SK-N-SH (cell line): ENCODE data around the gene CRYBG2. TPM values are rescaled to one million over a fixed set of nuclear protein-coding genes. Genes with fewer than 3 reads are reported as not detected.
A peak's percentile ranks its signal among the peaks of the same experiment; 100 is the strongest.

ENCODE experiments used
- CTCF ChIA-PET: fragments of 300-600, 350-600 bp; formaldehyde crosslinking; extraction: SDS; loops from one replicate; lab custom pipeline; 2021; lab: Yijun Ruan, JAX
- POLR2A ChIA-PET: fragments of 350-600 bp; sonication (Branson Sonifier 250); formaldehyde crosslinking; extraction: SDS; loops from one replicate; lab custom pipeline; 2020; ENCODE audit warnings: antibody characterized with exemption, inconsistent platforms; lab: Yijun Ruan, JAX
- DNase-seq: peaks from one replicate; pipeline ENCODE4 v3.0.0; 2012
- H2AFZ ChIP-seq: fragments of 200-600 bp; sonication (generic); 2 replicates; pipeline ENCODE4 v1.8.1; 2016; ENCODE audit warnings: antibody characterized with exemption, mild to moderate bottlenecking, low read depth
- H3F3A ChIP-seq: fragments of 200-600 bp; sonication (generic); replicated peaks from 2 replicates; pipeline ENCODE3; 2016; ENCODE audit warnings: antibody characterized with exemption, mild to moderate bottlenecking; ENCODE audit not compliant: insufficient read depth
- H3K27ac ChIP-seq, 2 experiments: fragments of 200-500 bp in 1 of 2; fragments of 200-600 bp in 1 of 2; sonication (Bioruptor generic) in 1 of 2; sonication (generic), shearing (Covaris generic) in 1 of 2; 2 replicates each; pipeline versions ENCODE4 v1.5.1 to v1.6.1; 2014 to 2016; ENCODE audit warnings: low read depth in 2 of 2, inconsistent platforms in 1 of 2, low read length in 1 of 2, mild to moderate bottlenecking in 1 of 2, mixed read lengths in 1 of 2
- H3K27me3 ChIP-seq: fragments of 200-600 bp; sonication (generic), shearing (Covaris generic); 2 replicates; pipeline ENCODE4 v1.6.1; 2016; ENCODE audit warnings: mixed run types; ENCODE audit not compliant: insufficient read depth
- H3K36me3 ChIP-seq, 2 experiments: fragments of 200-500 bp in 1 of 2; fragments of 200-600 bp in 1 of 2; sonication (Bioruptor generic) in 1 of 2; sonication (generic) in 1 of 2; replicated peaks in 1 of 2; 2 replicates each; pipeline versions ENCODE3 to v1.5.1; 2014 to 2016; ENCODE audit warnings: low read length in 1 of 2, mild to moderate bottlenecking in 1 of 2; ENCODE audit not compliant: insufficient read depth in 2 of 2, control insufficient read depth in 1 of 2
- H3K4me1 ChIP-seq, 2 experiments: fragments of 200-500 bp in 1 of 2; fragments of 200-600 bp in 1 of 2; sonication (Bioruptor generic) in 1 of 2; sonication (generic), shearing (Covaris generic) in 1 of 2; 2 replicates each; pipeline versions ENCODE4 v1.5.1 to v1.6.1; 2014 to 2016; ENCODE audit warnings: low read depth in 1 of 2, low read length in 1 of 2, mixed run types in 1 of 2; ENCODE audit not compliant: insufficient read depth in 2 of 2, control insufficient read depth in 1 of 2
- H3K4me2 ChIP-seq: fragments of 200-600 bp; sonication (generic), shearing (Covaris generic); 2 replicates; pipeline ENCODE4 v1.6.1; 2017; ENCODE audit warnings: mixed run types
- H3K4me3 ChIP-seq, 2 experiments: fragments of 200-500 bp in 1 of 2; fragments of 200-600 bp in 1 of 2; sonication (Bioruptor generic) in 1 of 2; sonication (generic), shearing (Covaris generic) in 1 of 2; 2 replicates each; pipeline versions ENCODE4 v1.5.1 to v1.8.1; 2014 to 2016; ENCODE audit warnings: low read depth in 2 of 2, inconsistent platforms in 1 of 2, low read length in 1 of 2, mild to moderate bottlenecking in 1 of 2, mixed read lengths in 1 of 2, moderate library complexity in 1 of 2
- H3K79me2 ChIP-seq: fragments of 200-600 bp; sonication (generic); 2 replicates; pipeline ENCODE4 v1.8.1; 2017; ENCODE audit warnings: mild to moderate bottlenecking; ENCODE audit not compliant: insufficient read depth
- H3K9ac ChIP-seq: fragments of 200-600 bp; sonication (generic); 2 replicates; pipeline ENCODE4 v1.6.1; 2017; ENCODE audit warnings: mixed run types
- H3K9me2 ChIP-seq: fragments of 200-600 bp; sonication (generic); 2 replicates; pipeline ENCODE4 v1.6.1; 2017; ENCODE audit warnings: mixed run types
- H3K9me3 ChIP-seq: fragments of 200-600 bp; sonication (generic); 2 replicates; pipeline ENCODE4 v1.6.1; 2017; ENCODE audit warnings: mixed run types, mild to moderate bottlenecking, moderate library complexity
- H4K20me1 ChIP-seq: fragments of 200-600 bp; sonication (generic); 2 replicates; pipeline ENCODE4 v1.6.1; 2017; ENCODE audit warnings: mild to moderate bottlenecking, mixed run types; ENCODE audit not compliant: insufficient read depth
- EZH2phosphoT487 ChIP-seq: fragments of 200-600 bp; sonication (generic); IDR thresholded peaks from 2 replicates; pipeline ENCODE4 v1.6.1; 2017; ENCODE audit warnings: low read depth, mixed run types, mild to moderate bottlenecking, antibody characterized with exemption, moderate library complexity, borderline replicate concordance
- JUND ChIP-seq: IDR thresholded peaks from 2 replicates; pipeline ENCODE4 v1.4.0; 2012
- MAX ChIP-seq: IDR thresholded peaks from 2 replicates; pipeline ENCODE4 v1.4.0; 2012; ENCODE audit warnings: low read depth
- NRF1 ChIP-seq: IDR thresholded peaks from 2 replicates; pipeline ENCODE4 v1.6.1; 2012; ENCODE audit warnings: low read depth, mild to moderate bottlenecking, low read length
- POLR2AphosphoS5 ChIP-seq: IDR thresholded peaks from 2 replicates; pipeline ENCODE4 v1.6.1; 2012; ENCODE audit warnings: low read depth, low read length
- RCOR1 ChIP-seq: fragments of 150-350 bp; IDR thresholded peaks from 2 replicates; pipeline ENCODE4 v1.6.1; 2017; ENCODE audit warnings: antibody characterized with exemption, low read length
- RFX5 ChIP-seq: IDR thresholded peaks from 2 replicates; pipeline ENCODE4 v1.6.1; 2012; ENCODE audit warnings: mild to moderate bottlenecking, improper control_type of control experiment, low read length
- SMC3 ChIP-seq: IDR thresholded peaks from 2 replicates; pipeline ENCODE4 v1.6.1; 2012; ENCODE audit warnings: low read depth, low read length, improper control_type of control experiment
- TCF12 ChIP-seq: IDR thresholded peaks from 2 replicates; pipeline ENCODE4 v1.4.0; 2012
- WGBS: methylation state at CpG from one replicate; pipeline ENCODE4 v1.1.6; 2017; ENCODE audit warnings: low lambda C conversion rate; 5-methylcytosine and 5-hydroxymethylcytosine counted together
- polyA plus RNA-seq, 3 experiments: library from polyadenylated mRNA; depleted of rRNA; stranded (reverse); fragments of >200 nt; gene quantifications; 2 replicates each; pipeline ENCODE4 v1.2.3, GENCODE V29; 2012

CRYBG2 gene
- polyA plus RNA-seq, 1 of the 3 experiments (the other 2 are of a cell fraction), result 0.08 TPM

GRCh38 chr1:26306290-26307229 is 47.4 kb downstream of the CRYBG2 start, which contains the start of gene UBXN11 (continued):
- TF ChIP-seq POLR2AphosphoS5 (peak; percentile 45), NRF1 (peak; percentile 73), RCOR1 (no peak), JUND (no peak), MAX (peak; percentile 66), SMC3 (no peak)
- TF ChIP-seq, all 33 proteins: peak for 9

- POLR2A ChIA-PET, result no interaction called here
- Histone ChIP-seq H3K27me3 (no peaks in the 10 kb centered on the region; the same call in 1 of the 2 replicates), H3K4me2 (peak overlapping the region; percentile 98), H3K4me3 (peak overlapping the region; percentile 81 to 92), H3K36me3 (no peaks in the 10 kb centered on the region), H3K9ac (peak overlapping the region; percentile 88), H3F3A (no peaks in the 10 kb centered on the region), H4K20me1 (no peaks in the 10 kb centered on the region), H3K27ac (peak overlapping the region; percentile 12 to 27; a peak in 2 of 4 replicates), H3K4me1 (peaks cover 0 to 9% of the 10 kb centered on the region in 2 experiments; a peak in 1 of 4 replicates), H3K9me3 (no peaks in the 10 kb centered on the region), H2AFZ (peak overlapping the region; percentile 95), H3K79me2 (peaks cover 8% of the 10 kb centered on the region; the same call in 1 of the 2 replicates), H3K9me2 (no peaks in the 10 kb centered on the region)
- 16% methylated on average over 8 of the region's 8 CpGs for WGBS
- CTCF ChIA-PET, result interaction anchor here (1.3 to 5.6 kb wide), 4 partner anchors 16 to 111 kb away, joined by 3 to 41 read pairs (median 10); no protein-coding TSS in a partner anchor
- no peak for DNase-seq
- no peak for TF ChIP-seq TCF12
- no peak for TF ChIP-seq EZH2phosphoT487
Measured at GRCh38 chr1:26305667-26306289, 48.2 kb downstream of the CRYBG2 start.

GRCh38 chr1:26302733-26303405 is 51.1 kb downstream of the CRYBG2 start:
- no peaks in the 10 kb centered on the region for H3F3A ChIP-seq
- no peak for DNase-seq
- no peak for TF ChIP-seq RFX5
- TF ChIP-seq NRF1, result no peak
- H3K9me2 ChIP-seq, result no peaks in the 10 kb centered on the region
- H3K4me3 ChIP-seq, result no peak overlapping the region
- H3K27ac ChIP-seq, result no peak overlapping the region; a peak in 1 of 4 replicates
- H3K9ac ChIP-seq, result no peak overlapping the region
- H2AFZ ChIP-seq, result no peak overlapping the region
- peak overlapping the region; percentile 19; the same call in 1 of the 2 replicates for H3K4me2 ChIP-seq
- H3K9me3 ChIP-seq, result no peaks in the 10 kb centered on the region
- WGBS, result 74% methylated on average over 7 of the region's 8 CpGs
- peaks cover 0 to 9% of the 10 kb centered on the region in 2 experiments; a peak in 1 of 4 replicates for H3K4me1 ChIP-seq
- H3K79me2 ChIP-seq, result peaks cover 8% of the 10 kb centered on the region; the same call in 1 of the 2 replicates
- no peaks in the 10 kb centered on the region for H4K20me1 ChIP-seq
- no peaks in the 10 kb centered on the region for H3K36me3 ChIP-seq
- POLR2A ChIA-PET, result no interaction called here
- no peaks in the 10 kb centered on the region for H3K27me3 ChIP-seq
- CTCF ChIA-PET, result interaction anchor here (0.7 to 7.1 kb wide), 3 partner anchors 17 to 19 kb away, joined by 3 to 48 read pairs (median 13); no protein-coding TSS in a partner anchor
